HL-60 (cell line): ENCODE measurements around the gene LUZP1.

Experiments used
- CTCF ChIP-seq: IDR thresholded peaks from one replicate; pipeline ENCODE4 v1.5.1; 2011; ENCODE audit warnings: low read length, control low read depth, inconsistent platforms; ENCODE audit not compliant: insufficient read depth
- REST ChIP-seq: IDR thresholded peaks from 2 replicates; pipeline ENCODE4 v1.6.1; 2012; ENCODE audit warnings: low read depth; ENCODE audit not compliant: insufficient replicate concordance

GRCh38 chr1:23099171-23099536 lies 69.5 kb downstream of the LUZP1 start:
- TF ChIP-seq CTCF (no peak), REST (no peak)
